ENCODE results near the gene NDST3. TPM values are rescaled to one million over a fixed set of nuclear protein-coding genes. Genes with fewer than 3 reads are reported as not detected.

Gene NDST3
- total and polyA plus RNA-seq, 4 donors, result 0.36 to 2.8 (median 1.4) TPM

GRCh38 chr4:118005883-118006282 is 28.4 kb upstream of the NDST3 start (continued):
- TF ChIP-seq REST (IDR thresholded peaks at IDR 0.05) (no peak), ZBTB33 (IDR thresholded peaks at IDR 0.05) (no peak), YY1 (IDR thresholded peaks at IDR 0.05) (no peak), FOXA2 (IDR thresholded peaks at IDR 0.05) (no peak), HNF4G (IDR thresholded peaks at IDR 0.05) (no peak)

- 81% methylated on average over 2 of the region's 2 CpGs for WGBS
- H3K4me1 ChIP-seq (ENCODE audit: control insufficient read depth in 4 of 4, insufficient read depth in 4 of 4, low read length in 3 of 4), result no peaks in the 10 kb centered on the region
Observed at GRCh38 chr4:118012142-118012541, 22.1 kb upstream of the NDST3 start.

More at GRCh38 chr4:118012142-118012541, 22.1 kb upstream of the NDST3 start:
- Histone ChIP-seq H3K9me3 (ENCODE audit: control insufficient read depth in 4 of 4, low read length in 3 of 4) (no peaks in the 10 kb centered on the region), H3K36me3 (ENCODE audit: control insufficient read depth in 4 of 4, insufficient read depth in 3 of 4, low read depth in 1 of 4, low read length in 3 of 4) (no peaks in the 10 kb centered on the region), H3K9ac (ENCODE audit: low read depth in 1 of 2, low read length in 2 of 2) (no peak overlapping the region), H3K27ac (ENCODE audit: low read depth in 1 of 2, low read length in 2 of 2) (no peak overlapping the region), H3K27me3 (ENCODE audit: control insufficient read depth in 4 of 4, insufficient read depth in 4 of 4, low read length in 3 of 4) (no peaks in the 10 kb centered on the region), H3K4me3 (ENCODE audit: low read depth in 1 of 3, low read length in 3 of 3) (no peak overlapping the region)
- no peak for TF ChIP-seq NR2F2 (IDR thresholded peaks at IDR 0.05)
- peak; percentile 3 for TF ChIP-seq CTCF (IDR thresholded peaks at IDR 0.05; ENCODE audit: low read depth, low read length, missing input control)
- no peak for TF ChIP-seq ZBTB33 (IDR thresholded peaks at IDR 0.05)
- TF ChIP-seq HNF4A (conservative IDR thresholded peaks at IDR 0.05), result no peak
- DNase-seq (ENCODE audit: low spot score), result no peak

All from liver (tissue), 9 donors.